Putamen (tissue), 1 donor: ENCODE data around the gene PDCD4.
A peak's percentile ranks its signal among the peaks of the same experiment; 100 is the strongest.

ENCODE experiments used
- DNase-seq: peaks from one replicate; pipeline ENCODE4 v3.0.0-alpha.2; 2016; ENCODE audit warnings: low spot score

The PDCD4 gene

DNA sequence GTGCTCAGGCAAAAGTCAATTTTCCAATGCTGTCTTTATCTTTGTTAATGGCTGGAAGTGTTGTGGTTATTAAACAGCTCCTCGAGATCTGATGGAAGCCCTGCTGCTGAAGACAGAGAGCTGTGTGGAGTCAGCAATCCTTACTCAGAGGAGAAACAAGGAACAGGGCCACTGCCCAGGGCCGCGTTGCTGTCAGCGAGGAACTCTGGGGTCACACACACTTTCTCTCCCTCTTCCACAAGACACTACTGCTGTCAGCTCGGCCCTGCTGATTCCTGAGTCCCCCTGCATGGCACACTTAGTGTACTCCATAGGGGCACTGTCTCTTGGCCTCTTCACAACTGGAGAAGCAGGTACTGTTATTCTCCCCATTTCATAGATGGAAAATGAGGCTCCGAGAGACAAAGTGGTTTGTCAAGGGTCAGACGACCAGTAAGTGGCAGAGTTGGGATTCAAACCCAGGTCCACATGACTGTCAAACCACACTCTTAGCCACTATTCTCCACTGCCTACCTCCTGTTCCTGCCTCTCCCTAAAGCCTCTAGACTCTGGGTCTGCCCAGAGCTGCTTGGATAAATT lies 29.3 kb upstream of the PDCD4 start:
- DNase-seq: no peak

- DNase-seq: no peak
Measured at GRCh38 chr10:110843031-110843430, 28.7 kb upstream of the PDCD4 start.

- DNase-seq: no peak
Measured at GRCh38 chr10:110843796-110844616, 27.7 kb upstream of the PDCD4 start.

DNA sequence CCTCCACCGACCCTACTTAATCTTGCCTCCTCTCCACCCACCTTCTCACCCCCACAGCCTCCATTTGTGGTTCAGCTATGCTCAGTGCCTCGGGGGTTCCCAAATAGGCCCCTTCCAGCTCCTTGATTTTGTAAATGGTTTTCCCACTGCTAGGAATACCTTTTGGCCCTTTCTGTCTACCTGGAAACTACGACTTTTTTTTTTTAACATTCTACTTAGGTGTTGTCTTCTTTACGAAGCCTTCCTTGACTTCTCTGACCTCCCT lies 27.2 kb upstream of the PDCD4 start:
- no peak for DNase-seq

DNA sequence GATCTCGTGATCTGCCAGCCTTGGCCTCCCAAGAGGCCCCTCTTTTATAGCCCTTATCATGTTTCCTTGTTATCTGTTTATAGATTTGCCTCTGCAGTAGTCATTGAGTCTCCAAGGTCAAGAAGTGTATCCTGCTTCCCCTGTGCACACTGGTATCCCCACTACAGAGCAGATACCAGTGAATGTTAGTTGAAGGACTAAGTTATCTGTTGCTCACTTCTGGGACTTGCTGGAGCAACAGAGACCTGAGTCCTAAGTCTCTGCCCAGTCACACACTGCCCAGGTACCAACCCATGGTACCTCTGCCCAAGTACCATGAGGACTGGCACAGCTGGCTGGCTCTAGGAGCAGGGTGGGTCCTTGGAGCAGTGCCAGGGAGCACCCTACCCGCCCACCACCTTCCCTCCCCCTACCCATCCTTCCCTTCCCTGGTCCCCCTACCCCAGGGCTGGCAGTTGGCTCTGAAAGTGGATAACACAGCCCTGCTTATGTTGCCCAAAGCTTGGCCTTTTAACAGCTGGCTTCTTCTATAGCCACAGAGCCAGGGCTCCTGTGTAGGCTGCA lies 26.5 kb upstream of the PDCD4 start:
- DNase-seq: no peak

DNA sequence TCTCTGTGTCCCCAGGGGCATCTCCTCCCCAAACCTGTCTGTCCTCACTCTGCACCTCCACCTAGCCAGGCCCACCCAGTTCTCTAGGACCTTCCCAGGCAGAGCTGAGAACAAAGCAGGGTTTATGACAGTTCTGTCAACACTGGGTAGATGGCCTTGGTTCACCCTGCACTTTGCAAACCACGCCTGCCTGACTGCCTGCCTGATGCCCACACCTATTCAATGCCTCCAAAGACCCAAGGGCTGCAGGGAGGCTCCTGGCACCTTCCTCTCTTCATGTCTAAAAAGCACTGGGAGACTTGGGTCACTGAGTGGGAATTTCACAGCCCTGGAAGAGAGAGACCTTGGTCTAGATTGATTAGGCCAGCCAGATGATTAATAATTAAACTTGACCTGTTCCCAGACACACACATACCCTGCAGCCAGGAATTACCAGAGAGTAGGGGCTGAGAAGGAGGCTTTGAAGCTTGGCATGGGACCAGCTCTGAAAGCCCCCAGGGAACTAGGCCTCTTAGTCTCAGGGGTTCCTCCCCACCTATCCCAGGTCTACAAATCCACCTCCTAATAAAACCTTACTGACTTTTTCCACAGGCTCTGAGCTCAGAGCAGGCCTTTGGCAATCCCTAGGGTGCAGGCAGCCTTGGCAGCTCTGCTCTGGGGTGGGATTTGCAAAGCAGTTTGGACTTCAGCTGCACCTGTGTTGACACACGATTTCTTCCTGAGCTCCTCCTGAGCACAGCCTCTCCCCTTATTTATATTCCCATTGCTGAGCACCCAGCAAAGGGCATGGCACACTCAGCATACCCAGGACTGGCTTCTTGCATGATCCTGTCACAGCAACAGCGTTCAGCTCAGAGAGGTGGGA lies 25.7 kb upstream of the PDCD4 start:
- DNase-seq: no peak

GRCh38 chr10:110847374-110847773 lies 24.4 kb upstream of the PDCD4 start:
- no peak for DNase-seq

- DNase-seq: no peak
Measured at GRCh38 chr10:110848106-110848505, 23.6 kb upstream of the PDCD4 start.

DNA sequence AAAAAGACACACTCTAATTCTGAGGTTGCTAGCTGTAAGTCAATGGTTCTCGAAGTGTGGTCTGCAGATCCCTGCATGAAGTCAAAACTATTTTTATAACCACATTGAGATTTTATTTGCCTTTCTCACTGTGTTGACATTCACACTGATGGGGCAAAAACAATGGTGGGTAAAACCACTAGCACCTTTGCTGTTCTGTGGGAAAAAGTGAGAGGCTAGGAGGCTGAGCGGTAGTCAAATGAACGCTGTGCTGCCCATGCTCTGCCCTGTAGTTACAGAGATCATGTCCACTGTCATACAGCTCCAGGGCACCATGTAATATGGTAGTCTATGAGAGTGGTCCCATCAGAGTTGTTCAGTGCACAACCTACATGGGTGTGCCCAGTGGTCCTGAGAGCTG lies 21.6 kb upstream of the PDCD4 start:
- DNase-seq: no peak

DNA sequence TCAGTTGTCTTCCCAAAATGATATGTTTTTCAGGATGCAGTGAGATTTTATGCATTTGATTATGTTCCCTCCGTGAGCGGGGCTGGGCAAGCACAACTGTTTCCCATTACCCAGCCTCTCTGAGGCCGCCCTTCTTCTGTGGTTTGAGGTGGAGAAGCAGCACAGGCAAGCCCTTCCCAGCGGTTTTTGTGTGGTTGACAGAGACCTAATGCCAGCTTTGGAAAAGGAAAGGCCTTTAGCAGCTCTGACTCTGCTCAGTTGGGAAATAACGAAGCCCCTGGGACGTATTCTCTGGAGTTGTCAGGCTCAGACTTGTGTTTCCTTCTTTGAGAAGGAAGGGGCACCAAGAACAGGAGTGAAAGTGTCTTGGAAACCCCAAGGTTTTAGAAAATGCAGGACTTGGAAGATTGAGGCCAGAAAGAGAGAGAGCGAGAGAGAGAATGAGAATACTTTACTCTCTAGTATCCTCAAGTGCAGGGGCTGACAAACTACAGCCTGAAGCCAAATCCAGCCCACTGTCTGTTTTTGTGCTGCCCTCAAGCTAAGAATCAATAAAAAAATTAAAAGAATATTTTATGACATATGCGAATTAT lies 20.6 kb upstream of the PDCD4 start:
- no peak for DNase-seq

DNA sequence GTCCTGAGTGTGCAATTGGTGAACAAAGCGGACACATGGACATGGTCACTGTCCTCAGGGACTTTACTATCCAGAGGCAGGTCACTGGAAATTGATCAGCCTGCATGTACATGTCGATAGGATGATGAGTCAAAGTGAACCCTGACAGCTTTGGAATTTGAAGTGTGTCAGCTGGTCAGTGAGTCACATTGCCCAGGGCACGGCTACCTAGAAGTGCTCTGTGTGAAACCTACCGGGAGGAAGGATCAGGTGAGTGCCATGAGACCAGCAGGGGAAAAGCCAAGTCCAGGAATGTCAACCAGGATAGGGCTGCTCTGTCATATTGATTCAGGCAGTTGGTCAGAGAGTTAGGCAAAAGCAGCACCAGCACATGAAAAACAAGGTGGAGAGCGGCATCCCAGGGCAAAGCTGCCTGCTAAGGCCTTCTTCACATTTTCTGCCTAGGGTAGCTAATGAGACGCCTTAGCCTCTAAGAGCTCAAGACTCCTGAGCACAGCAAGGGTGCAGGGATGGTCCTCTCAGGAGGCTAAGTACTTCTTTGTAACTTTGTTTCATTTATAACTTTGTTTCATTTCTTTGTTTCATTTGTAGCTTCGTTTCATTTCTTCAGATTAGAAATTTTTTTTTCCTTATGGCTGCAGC lies 19.4 kb upstream of the PDCD4 start:
- no peak for DNase-seq

DNA sequence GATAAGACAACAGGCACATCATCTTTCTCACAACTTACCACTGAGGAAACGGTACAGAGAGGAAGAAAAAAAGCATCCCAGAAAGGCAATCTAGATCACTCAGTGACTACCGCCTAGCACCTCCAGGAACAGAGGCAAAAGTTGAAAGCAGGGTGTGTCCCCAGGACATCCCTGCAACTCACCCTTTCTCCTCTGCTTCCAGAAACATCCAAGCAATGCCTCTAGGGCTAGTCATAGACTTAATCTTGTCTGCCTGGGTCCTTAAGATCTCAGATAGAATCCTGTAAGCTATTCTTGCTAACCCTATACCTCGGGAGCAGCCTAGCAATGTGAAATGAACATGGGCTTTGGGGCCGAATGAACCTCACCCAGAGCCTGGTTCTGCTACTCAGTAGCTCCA lies 18.8 kb upstream of the PDCD4 start:
- no peak for DNase-seq

- DNase-seq: no peak
Measured at GRCh38 chr10:110853921-110854605, 17.7 kb upstream of the PDCD4 start.

DNA sequence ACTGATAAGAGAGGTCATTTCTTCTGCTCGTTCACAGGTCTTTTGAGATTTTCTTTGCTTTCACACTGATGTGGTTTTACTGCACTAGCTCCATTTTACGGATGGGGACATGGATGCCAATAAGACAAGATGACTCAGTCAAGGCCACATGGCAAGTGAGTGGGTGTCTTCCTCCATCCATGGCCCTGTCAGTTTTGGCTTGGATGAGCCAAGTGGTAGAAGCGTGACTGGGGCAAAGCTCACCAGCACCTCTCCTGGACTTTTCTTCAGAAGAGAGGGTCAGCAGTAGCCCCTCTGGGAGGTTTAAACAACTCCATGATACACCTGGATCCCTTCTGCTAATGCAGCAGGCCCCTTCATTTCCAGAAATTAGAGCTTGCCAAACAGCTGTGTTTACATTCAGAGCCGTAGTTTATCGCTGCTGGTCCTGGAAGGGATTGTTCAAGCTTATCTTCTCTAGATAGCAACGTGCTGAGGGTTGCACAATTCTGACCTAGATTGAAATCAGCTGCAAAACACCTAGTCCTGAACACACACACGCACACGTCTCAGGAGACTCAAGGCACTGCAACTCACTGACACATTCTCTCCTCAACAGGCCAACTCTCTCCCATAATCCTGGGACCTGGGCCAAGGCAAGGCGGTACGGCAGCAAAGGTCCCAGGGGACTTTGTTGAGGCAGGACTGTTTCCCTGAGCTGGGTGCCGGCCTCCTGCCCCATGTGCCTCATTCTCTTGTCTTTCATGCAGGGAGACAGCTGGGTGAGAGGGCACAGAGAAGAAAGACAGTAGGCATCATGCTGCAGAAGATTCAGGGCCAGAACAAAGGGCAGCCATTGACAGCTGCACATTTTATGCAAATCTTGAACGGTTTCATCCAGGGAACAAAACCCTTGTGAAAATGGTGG lies 14.2 kb upstream of the PDCD4 start:
- peak; percentile 63 for DNase-seq

GRCh38 chr10:110858297-110858934 lies 13.3 kb upstream of the PDCD4 start:
- no peak for DNase-seq

DNA sequence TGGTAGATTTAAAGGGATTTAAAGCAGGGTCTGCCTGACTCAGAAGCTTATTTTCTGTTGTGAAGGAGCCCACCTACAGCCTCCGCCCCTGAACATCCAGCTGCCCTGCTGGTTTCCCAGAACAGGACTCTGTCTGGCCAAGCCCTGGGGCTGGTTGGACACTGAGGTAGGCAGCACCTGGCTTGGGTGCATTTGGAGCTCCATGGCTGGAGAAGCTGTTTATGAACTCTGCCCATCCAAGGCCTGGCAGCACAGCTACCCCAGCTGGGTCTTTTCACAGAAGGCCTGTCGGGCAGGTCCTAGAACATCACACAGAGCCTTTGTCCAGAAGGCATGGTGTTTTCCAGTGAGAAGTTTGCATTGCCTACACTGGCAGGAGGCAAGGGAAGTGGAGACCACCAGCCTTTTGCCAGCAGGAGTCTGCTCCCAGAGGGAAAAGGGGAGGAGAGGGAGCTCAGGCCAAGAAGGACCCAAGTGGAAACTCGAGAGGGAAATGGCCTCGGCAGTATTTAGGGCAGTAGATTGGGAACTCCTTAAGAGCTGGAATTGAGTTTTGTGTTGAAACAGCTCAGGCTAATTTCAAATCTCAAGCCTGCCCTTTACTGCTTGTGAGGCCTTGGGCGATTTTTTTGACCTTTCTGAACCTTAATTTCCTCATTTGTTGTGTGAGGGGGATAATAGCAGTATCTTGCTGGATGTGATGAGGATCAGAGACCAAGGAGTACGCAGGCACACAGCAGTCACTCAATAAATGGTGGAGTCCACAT lies 12.3 kb upstream of the PDCD4 start:
- DNase-seq: no peak

DNA sequence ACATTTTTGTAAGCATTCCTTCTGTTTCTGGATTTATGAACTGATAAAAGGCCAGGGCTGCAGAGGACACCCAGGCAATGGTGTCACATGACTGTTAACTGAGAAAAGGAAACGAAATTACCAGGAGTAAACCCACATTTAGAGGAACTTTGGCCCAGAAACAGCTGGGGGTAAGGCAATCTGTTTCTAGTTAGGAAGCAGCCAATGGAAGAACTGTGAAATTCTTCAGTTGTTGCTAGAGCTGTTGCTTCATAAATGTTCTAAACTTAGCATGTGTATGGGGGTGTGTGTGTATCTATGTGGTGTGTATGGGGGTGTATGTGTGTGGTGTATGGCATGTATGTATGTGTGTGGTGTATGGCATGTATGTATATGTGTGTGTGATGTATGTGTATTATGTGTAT lies 11.8 kb upstream of the PDCD4 start:
- DNase-seq: no peak

GRCh38 chr10:110860576-110861241 lies 11.0 kb upstream of the PDCD4 start:
- DNase-seq: no peak
